HCT116 (cell line): ENCODE results near the gene TCF7L2. TPM values are rescaled to one million over a fixed set of nuclear protein-coding genes. Genes with fewer than 3 reads are reported as not detected.

Experiments used
- ATAC-seq: fragments of 200-7000 bp; cut with Tn5 transposase; 2 replicates; pipeline ENCODE4 v1.9.1; 2020; ENCODE audit warnings: mild to moderate bottlenecking, moderate library complexity
- BruUV-seq: library from RNA; stranded (reverse); fragments of 400-500 nt; replicated peaks from 2 replicates; lab custom pipeline; 2021; lab: Mats Ljungman, UMichigan
- CTCF ChIA-PET: fragments of 300-600 bp; sonication (Branson Sonifier 250); formaldehyde crosslinking; loops from one replicate; lab custom pipeline; 2021; ENCODE audit warnings: antibody characterized with exemption; lab: Charles Lee
- POLR2A ChIA-PET: fragments of 300-600, 350-600 bp; sonication (Branson Sonifier 250); formaldehyde crosslinking; loops from one replicate; lab custom pipeline; 2021; ENCODE audit warnings: antibody characterized with exemption; lab: Charles Lee
- RAD21 ChIA-PET, 2 experiments: fragments of 300-600 bp; sonication (Branson Sonifier 250); formaldehyde crosslinking; loops; one replicate each; lab custom pipeline; 2023; ENCODE audit warnings: low total read pairs in 2 of 2; ENCODE audit not compliant: uncharacterized antibody in 2 of 2, unreplicated experiment in 2 of 2, low non-redundant PET in 1 of 2; lab: Charles Lee
- DNase-seq: peaks from one replicate; pipeline ENCODE4 v3.0.0-alpha.2; 2010; ENCODE audit warnings: low read depth, low spot score
- H2AFZ ChIP-seq: fragments of 200-600 bp; shearing (Covaris generic), sonication (generic); 2 replicates; pipeline ENCODE4 v1.6.1; 2017; ENCODE audit warnings: low read depth, mixed run types, mixed read lengths, antibody characterized with exemption, low read length; ENCODE audit not compliant: poor library complexity, severe bottlenecking
- H3K27ac ChIP-seq: 2 replicates; pipeline ENCODE4 v1.5.1; 2012; ENCODE audit warnings: low read depth, low read length
- H3K27me3 ChIP-seq: fragments of 200-600 bp; sonication (generic); 2 replicates; pipeline ENCODE4 v1.6.1; 2016; ENCODE audit warnings: mixed run types, low read length, mixed read lengths; ENCODE audit not compliant: insufficient read depth
- H3K36me3 ChIP-seq, 2 experiments: fragments of 200-500 bp in 1 of 2; fragments of 200-600 bp in 1 of 2; sonication (Bioruptor generic) in 1 of 2; sonication (generic) in 1 of 2; 2 replicates each; pipeline versions ENCODE4 v1.5.1 to v1.6.1; 2014 to 2016; ENCODE audit warnings: low read length in 2 of 2, inconsistent platforms in 1 of 2, mixed read lengths in 1 of 2, mixed run types in 1 of 2; ENCODE audit not compliant: insufficient read depth in 2 of 2, control insufficient read depth in 1 of 2
- H3K4me1 ChIP-seq, 2 experiments: fragments of 200-600 bp in 1 of 2; sonication (generic) in 1 of 2; 2 replicates each; pipeline versions ENCODE4 v1.5.1 to v1.6.1; 2012 to 2017; ENCODE audit warnings: low read length in 2 of 2, inconsistent platforms in 1 of 2, mild to moderate bottlenecking in 1 of 2, mixed read lengths in 1 of 2, mixed run types in 1 of 2, moderate library complexity in 1 of 2; ENCODE audit not compliant: insufficient read depth in 2 of 2, control insufficient read depth in 1 of 2
- H3K4me2 ChIP-seq: fragments of 200-600 bp; sonication (generic); 2 replicates; pipeline ENCODE4 v1.6.1; 2017; ENCODE audit warnings: mixed run types, low read length, mixed read lengths
- H3K4me3 ChIP-seq, 2 experiments: fragments of 200-600 bp in 1 of 2; sonication (generic) in 1 of 2; replicated peaks in 1 of 2; 2 replicates each; pipeline ENCODE4 v1.5.1; 2011 to 2016; ENCODE audit warnings: low read length in 2 of 2, control low read depth in 1 of 2, low read depth in 1 of 2, mild to moderate bottlenecking in 1 of 2, mixed read lengths in 1 of 2, mixed run types in 1 of 2
- H3K79me2 ChIP-seq: fragments of 200-600 bp; sonication (generic); 2 replicates; pipeline ENCODE4 v1.6.1; 2017; ENCODE audit warnings: mild to moderate bottlenecking, mixed run types, low read length, moderate library complexity, mixed read lengths; ENCODE audit not compliant: insufficient read depth
- H3K9ac ChIP-seq: fragments of 200-600 bp; sonication (generic); 2 replicates; pipeline ENCODE4 v1.6.1; 2016; ENCODE audit warnings: low read length, mixed read lengths
- H3K9me2 ChIP-seq: fragments of 200-600 bp; sonication (generic), shearing (Covaris generic); 2 replicates; pipeline ENCODE4 v1.6.1; 2017; ENCODE audit warnings: mixed run types, mild to moderate bottlenecking, moderate library complexity; ENCODE audit not compliant: insufficient read depth
- H3K9me3 ChIP-seq, 2 experiments: fragments of 200-500 bp in 1 of 2; fragments of 200-600 bp in 1 of 2; sonication (Bioruptor generic) in 1 of 2; sonication (generic) in 1 of 2; 2 replicates each; pipeline ENCODE4 v1.6.1; 2014 to 2017; ENCODE audit warnings: low read length in 2 of 2, mixed read lengths in 2 of 2, inconsistent platforms in 1 of 2, low read depth in 1 of 2, mild to moderate bottlenecking in 1 of 2, mixed run types in 1 of 2, moderate library complexity in 1 of 2; ENCODE audit not compliant: control insufficient read depth in 1 of 2, insufficient read depth in 1 of 2
- H4K20me1 ChIP-seq: fragments of 200-600 bp; sonication (generic), shearing (Covaris generic); 2 replicates; pipeline ENCODE4 v1.6.1; 2017; ENCODE audit warnings: mixed run types, mild to moderate bottlenecking, moderate library complexity; ENCODE audit not compliant: insufficient read depth
- CEBPB ChIP-seq: IDR thresholded peaks from 2 replicates; pipeline ENCODE4 v1.6.1; 2012; ENCODE audit warnings: low read depth
- ELF1 ChIP-seq: IDR thresholded peaks from 2 replicates; pipeline ENCODE4 v1.6.1; 2012; ENCODE audit warnings: low read depth, borderline replicate concordance
- EZH2 ChIP-seq: fragments of 200-600 bp; sonication (generic); IDR thresholded peaks from 2 replicates; pipeline ENCODE4 v1.6.1; 2017; ENCODE audit warnings: antibody characterized with exemption, mixed run types
- EZH2phosphoT487 ChIP-seq: fragments of 200-600 bp; IDR thresholded peaks from 2 replicates; pipeline ENCODE4 v1.6.1; 2018; ENCODE audit warnings: antibody characterized with exemption, borderline replicate concordance
- FOSL1 ChIP-seq: IDR thresholded peaks from 2 replicates; pipeline ENCODE4 v1.6.1; 2012; ENCODE audit warnings: low read depth
- JUND ChIP-seq: IDR thresholded peaks from 2 replicates; pipeline ENCODE4 v1.6.1; 2012
- POLR2AphosphoS5 ChIP-seq: IDR thresholded peaks from 2 replicates; pipeline ENCODE4 v1.6.1; 2011; ENCODE audit warnings: mild to moderate bottlenecking, low read depth, low read length, moderate library complexity
- RAD21 ChIP-seq: IDR thresholded peaks from 2 replicates; pipeline ENCODE4 v1.6.1; 2012; ENCODE audit warnings: low read depth, mild to moderate bottlenecking
- SIN3A ChIP-seq: IDR thresholded peaks from 2 replicates; pipeline ENCODE4 v1.6.1; 2012; ENCODE audit warnings: low read depth
- SP1 ChIP-seq: IDR thresholded peaks from 2 replicates; pipeline ENCODE4 v1.6.1; 2012; ENCODE audit warnings: low read depth
- SRF ChIP-seq: IDR thresholded peaks from 2 replicates; pipeline ENCODE4 v1.6.1; 2012; ENCODE audit warnings: low read depth
- TCF7L2 ChIP-seq: IDR thresholded peaks from 2 replicates; pipeline ENCODE4 v1.7.0; 2011; ENCODE audit warnings: borderline replicate concordance, inconsistent platforms; ENCODE audit not compliant: insufficient read depth, insufficient read length; ENCODE audit errors: extremely low read depth
- YY1 ChIP-seq: IDR thresholded peaks from 2 replicates; pipeline ENCODE4 v1.6.1; 2011; ENCODE audit warnings: low read length, low read depth, moderate library complexity, mild to moderate bottlenecking; ENCODE audit not compliant: insufficient replicate concordance; ENCODE audit errors: extremely low read depth
- ZFX ChIP-seq: fragments of 450-650 bp; IDR thresholded peaks from 2 replicates; pipeline ENCODE4 v1.6.1; 2017
- ZNF274 ChIP-seq: fragments of 200-500 bp; sonication (Bioruptor generic); IDR thresholded peaks from 2 replicates; pipeline ENCODE4 v1.6.1; 2014; ENCODE audit warnings: mild to moderate bottlenecking, low read depth, low read length, inconsistent platforms
- intact Hi-C: fragments of 100-400 bp; cut with micrococcal nuclease; formaldehyde crosslinking; loops from 2 replicates; pipeline ENCODE4 v1.10.0; 2022
- total RNA-seq: library from RNA; stranded (reverse); gene quantifications from one replicate; pipeline ENCODE4 v1.2.1, GENCODE V29; 2021; ENCODE audit not compliant: unreplicated experiment
- TF ChIP-seq, protein P1 (sequence below): IDR thresholded peaks from 2 replicates; pipeline ENCODE4 v1.6.1; 2012; ENCODE audit warnings: low read depth
- TF ChIP-seq, protein P2 (sequence below): IDR thresholded peaks from 2 replicates; pipeline ENCODE4 v1.6.1; 2012
- TF ChIP-seq, protein P3 (sequence below): IDR thresholded peaks from 2 replicates; pipeline ENCODE4 v1.6.1; 2011; ENCODE audit warnings: mild to moderate bottlenecking, low read length, moderate library complexity; ENCODE audit not compliant: insufficient replicate concordance; ENCODE audit errors: extremely low read depth

TCF7L2 gene
- total RNA-seq, 1 experiment from 2014 or later, result 164 TPM

DNA sequence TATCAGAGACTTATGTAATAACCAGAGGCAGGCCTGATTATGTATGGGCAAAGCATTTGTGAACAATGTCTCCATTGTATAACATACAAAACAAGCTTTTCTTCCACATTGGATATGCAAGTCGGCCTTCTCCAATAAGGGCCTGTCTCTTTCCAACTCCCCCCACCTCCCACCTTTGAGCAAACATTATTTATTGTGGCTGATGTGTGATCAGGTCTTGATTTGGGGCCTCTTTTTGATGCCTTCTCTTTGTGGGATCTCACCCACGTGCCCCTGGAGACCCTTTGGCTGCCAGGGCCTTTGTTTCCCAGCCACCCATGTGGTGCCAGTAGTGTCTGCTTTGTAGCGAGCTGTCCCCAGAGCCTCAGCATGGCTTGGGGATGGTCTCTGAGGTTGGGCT, 53.0 kb downstream of the TCF7L2 start:
- H3K4me3 ChIP-seq, result no peak overlapping the region
- no peak for TF ChIP-seq EZH2phosphoT487
- TF ChIP-seq ZNF274, result no peak
- TF ChIP-seq TCF7L2, result no peak
- TF ChIP-seq ZFX, result no peak
- no peak for TF ChIP-seq SRF
- TF ChIP-seq, protein P1, sequence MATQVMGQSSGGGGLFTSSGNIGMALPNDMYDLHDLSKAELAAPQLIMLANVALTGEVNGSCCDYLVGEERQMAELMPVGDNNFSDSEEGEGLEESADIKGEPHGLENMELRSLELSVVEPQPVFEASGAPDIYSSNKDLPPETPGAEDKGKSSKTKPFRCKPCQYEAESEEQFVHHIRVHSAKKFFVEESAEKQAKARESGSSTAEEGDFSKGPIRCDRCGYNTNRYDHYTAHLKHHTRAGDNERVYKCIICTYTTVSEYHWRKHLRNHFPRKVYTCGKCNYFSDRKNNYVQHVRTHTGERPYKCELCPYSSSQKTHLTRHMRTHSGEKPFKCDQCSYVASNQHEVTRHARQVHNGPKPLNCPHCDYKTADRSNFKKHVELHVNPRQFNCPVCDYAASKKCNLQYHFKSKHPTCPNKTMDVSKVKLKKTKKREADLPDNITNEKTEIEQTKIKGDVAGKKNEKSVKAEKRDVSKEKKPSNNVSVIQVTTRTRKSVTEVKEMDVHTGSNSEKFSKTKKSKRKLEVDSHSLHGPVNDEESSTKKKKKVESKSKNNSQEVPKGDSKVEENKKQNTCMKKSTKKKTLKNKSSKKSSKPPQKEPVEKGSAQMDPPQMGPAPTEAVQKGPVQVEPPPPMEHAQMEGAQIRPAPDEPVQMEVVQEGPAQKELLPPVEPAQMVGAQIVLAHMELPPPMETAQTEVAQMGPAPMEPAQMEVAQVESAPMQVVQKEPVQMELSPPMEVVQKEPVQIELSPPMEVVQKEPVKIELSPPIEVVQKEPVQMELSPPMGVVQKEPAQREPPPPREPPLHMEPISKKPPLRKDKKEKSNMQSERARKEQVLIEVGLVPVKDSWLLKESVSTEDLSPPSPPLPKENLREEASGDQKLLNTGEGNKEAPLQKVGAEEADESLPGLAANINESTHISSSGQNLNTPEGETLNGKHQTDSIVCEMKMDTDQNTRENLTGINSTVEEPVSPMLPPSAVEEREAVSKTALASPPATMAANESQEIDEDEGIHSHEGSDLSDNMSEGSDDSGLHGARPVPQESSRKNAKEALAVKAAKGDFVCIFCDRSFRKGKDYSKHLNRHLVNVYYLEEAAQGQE, result no peak
- no peak for TF ChIP-seq RAD21
- no peak for TF ChIP-seq ELF1
- TF ChIP-seq YY1, result no peak
- TF ChIP-seq SIN3A, result no peak
- TF ChIP-seq POLR2AphosphoS5, result no peak
- TF ChIP-seq JUND, result no peak
- TF ChIP-seq, protein P2, sequence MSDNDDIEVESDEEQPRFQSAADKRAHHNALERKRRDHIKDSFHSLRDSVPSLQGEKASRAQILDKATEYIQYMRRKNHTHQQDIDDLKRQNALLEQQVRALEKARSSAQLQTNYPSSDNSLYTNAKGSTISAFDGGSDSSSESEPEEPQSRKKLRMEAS, result no peak
- TF ChIP-seq, protein P3, sequence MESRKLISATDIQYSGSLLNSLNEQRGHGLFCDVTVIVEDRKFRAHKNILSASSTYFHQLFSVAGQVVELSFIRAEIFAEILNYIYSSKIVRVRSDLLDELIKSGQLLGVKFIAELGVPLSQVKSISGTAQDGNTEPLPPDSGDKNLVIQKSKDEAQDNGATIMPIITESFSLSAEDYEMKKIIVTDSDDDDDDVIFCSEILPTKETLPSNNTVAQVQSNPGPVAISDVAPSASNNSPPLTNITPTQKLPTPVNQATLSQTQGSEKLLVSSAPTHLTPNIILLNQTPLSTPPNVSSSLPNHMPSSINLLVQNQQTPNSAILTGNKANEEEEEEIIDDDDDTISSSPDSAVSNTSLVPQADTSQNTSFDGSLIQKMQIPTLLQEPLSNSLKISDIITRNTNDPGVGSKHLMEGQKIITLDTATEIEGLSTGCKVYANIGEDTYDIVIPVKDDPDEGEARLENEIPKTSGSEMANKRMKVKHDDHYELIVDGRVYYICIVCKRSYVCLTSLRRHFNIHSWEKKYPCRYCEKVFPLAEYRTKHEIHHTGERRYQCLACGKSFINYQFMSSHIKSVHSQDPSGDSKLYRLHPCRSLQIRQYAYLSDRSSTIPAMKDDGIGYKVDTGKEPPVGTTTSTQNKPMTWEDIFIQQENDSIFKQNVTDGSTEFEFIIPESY, result no peak
- TF ChIP-seq FOSL1, result no peak
- no peak for TF ChIP-seq SP1
- TF ChIP-seq EZH2, result no peak
- no peak for TF ChIP-seq CEBPB
- TF ChIP-seq, all 23 proteins: peak for 0
- ChIA-PET POLR2A (no interaction called here), CTCF (no interaction called here), RAD21 (no interaction called here)
- peaks cover 60% of the 10 kb centered on the region for H4K20me1 ChIP-seq
- DNase-seq, result no peak
- no peaks in the 10 kb centered on the region for H3K9me3 ChIP-seq
- peaks cover 100% of the 10 kb centered on the region for H3K79me2 ChIP-seq
- no peak overlapping the region for H3K27ac ChIP-seq
- no peaks in the 10 kb centered on the region for H3K27me3 ChIP-seq
- ATAC-seq, result no peak
- no peaks in the 10 kb centered on the region for H3K9me2 ChIP-seq
- H3K4me2 ChIP-seq, result no peak overlapping the region
- peaks cover 50 to 65% of the 10 kb centered on the region in 2 experiments for H3K36me3 ChIP-seq
- no peak overlapping the region for H3K9ac ChIP-seq
- no TSS peak for BruUV-seq
- peaks cover 3 to 18% of the 10 kb centered on the region in 2 experiments; a peak in 2 of 4 replicates for H3K4me1 ChIP-seq
- intact Hi-C loops, result no loop called here
- no peak overlapping the region for H2AFZ ChIP-seq
